IMR-90 (cell line): ENCODE data around the gene ETV6. TPM values are rescaled to one million over a fixed set of nuclear protein-coding genes. Genes with fewer than 3 reads are reported as not detected.

Experiments used
- ATAC-seq: fragments of 200-7000 bp; cut with Tn5 transposase; 2 replicates; pipeline ENCODE4 v1.9.1; 2020; ENCODE audit warnings: low read depth, mild to moderate bottlenecking, moderate library complexity
- BruUV-seq: library from RNA; stranded (reverse); fragments of 400-500 nt; replicated peaks from 2 replicates; lab custom pipeline; 2021; lab: Mats Ljungman, UMichigan
- CTCF ChIA-PET: fragments of 300-600 bp; formaldehyde crosslinking; extraction: SDS; loops from one replicate; lab custom pipeline; 2021; ENCODE audit warnings: antibody characterized with exemption; lab: Yijun Ruan, JAX
- POLR2A ChIA-PET: fragments of 300-600 bp; sonication (Branson Sonifier 250); formaldehyde crosslinking; loops from one replicate; lab custom pipeline; 2022; ENCODE audit warnings: antibody characterized with exemption; ENCODE audit not compliant: unreplicated experiment; lab: Charles Lee
- DNase-seq: peaks from one replicate; pipeline ENCODE4 v3.0.0; 2013
- H2AFZ ChIP-seq: replicated peaks from 2 replicates; pipeline ENCODE3; 2013; ENCODE audit warnings: low read length, mild to moderate bottlenecking; ENCODE audit not compliant: poor library complexity
- H2AK5ac ChIP-seq: 2 replicates; pipeline ENCODE4 v1.6.1; 2013; ENCODE audit warnings: low read depth, low read length, inconsistent platforms
- H2AK9ac ChIP-seq: replicated peaks from 2 replicates; pipeline ENCODE3; 2013; ENCODE audit warnings: mild to moderate bottlenecking, low read depth, low read length, moderate library complexity; ENCODE audit not compliant: poor library complexity
- H2BK120ac ChIP-seq: 2 replicates; pipeline ENCODE4 v1.6.1; 2013; ENCODE audit warnings: low read depth, low read length, inconsistent platforms
- H2BK15ac ChIP-seq: 3 replicates; pipeline ENCODE4 v1.6.1; 2013; ENCODE audit warnings: low read depth, low read length, inconsistent platforms
- H2BK20ac ChIP-seq: 2 replicates; pipeline ENCODE4 v1.6.1; 2013; ENCODE audit warnings: low read depth, mild to moderate bottlenecking, inconsistent platforms, low read length, moderate library complexity
- H2BK5ac ChIP-seq: 2 replicates; pipeline ENCODE4 v1.6.1; 2013; ENCODE audit warnings: mild to moderate bottlenecking, low read depth, low read length, inconsistent platforms; ENCODE audit not compliant: poor library complexity, severe bottlenecking
- H3K14ac ChIP-seq: replicated peaks from 2 replicates; pipeline ENCODE4 v1.6.1; 2013; ENCODE audit warnings: low read depth, low read length, inconsistent platforms
- H3K18ac ChIP-seq: 2 replicates; pipeline ENCODE4 v1.6.1; 2013; ENCODE audit warnings: low read depth, low read length, control low read depth
- H3K23ac ChIP-seq: 2 replicates; pipeline ENCODE4 v1.6.1; 2013; ENCODE audit warnings: low read depth, low read length, inconsistent platforms
- H3K27ac ChIP-seq: 2 replicates; pipeline ENCODE4 v1.5.1; 2013; ENCODE audit warnings: mild to moderate bottlenecking, control low read depth, low read length; ENCODE audit not compliant: insufficient read depth
- H3K27me3 ChIP-seq: 2 replicates; pipeline ENCODE4 v1.6.1; 2013; ENCODE audit warnings: low read length; ENCODE audit not compliant: control insufficient read depth, insufficient read depth
- H3K36me3 ChIP-seq: 2 replicates; pipeline ENCODE4 v1.6.1; 2013; ENCODE audit warnings: low read length, mixed read lengths; ENCODE audit not compliant: control insufficient read depth, insufficient read depth
- H3K4ac ChIP-seq: 2 replicates; pipeline ENCODE4 v1.6.1; 2013; ENCODE audit warnings: low read depth, low read length, inconsistent platforms
- H3K4me1 ChIP-seq: 2 replicates; pipeline ENCODE4 v1.6.1; 2013; ENCODE audit warnings: low read length, mixed read lengths; ENCODE audit not compliant: control insufficient read depth, insufficient read depth
- H3K4me2 ChIP-seq: 2 replicates; pipeline ENCODE4 v1.6.1; 2013; ENCODE audit warnings: low read depth, mild to moderate bottlenecking, control low read depth, low read length, moderate library complexity
- H3K4me3 ChIP-seq: 2 replicates; pipeline ENCODE4 v1.5.1; 2013; ENCODE audit warnings: low read depth, mild to moderate bottlenecking, control low read depth, low read length, moderate library complexity; ENCODE audit not compliant: insufficient read depth
- H3K56ac ChIP-seq: 2 replicates; pipeline ENCODE4 v1.6.1; 2013; ENCODE audit warnings: low read length, inconsistent platforms; ENCODE audit not compliant: insufficient read depth; ENCODE audit errors: extremely low read depth
- H3K79me1 ChIP-seq, 2 experiments: 2 replicates each; pipeline ENCODE4 v1.6.1; 2013; ENCODE audit warnings: low read length in 2 of 2, inconsistent platforms in 1 of 2, low read depth in 1 of 2
- H3K9ac ChIP-seq: 2 replicates; pipeline ENCODE4 v1.6.1; 2013; ENCODE audit warnings: low read depth, low read length, control low read depth
- H3K9me1 ChIP-seq: 2 replicates; pipeline ENCODE4 v1.6.1; 2013; ENCODE audit warnings: low read length, inconsistent platforms; ENCODE audit not compliant: insufficient read depth
- H3K9me3 ChIP-seq: 2 replicates; pipeline ENCODE4 v1.6.1; 2013; ENCODE audit warnings: low read length; ENCODE audit not compliant: control insufficient read depth, insufficient read depth
- H4K20me1 ChIP-seq: 2 replicates; pipeline ENCODE4 v1.6.1; 2013; ENCODE audit warnings: low read length, inconsistent platforms; ENCODE audit not compliant: insufficient read depth
- H4K5ac ChIP-seq: 2 replicates; pipeline ENCODE4 v1.6.1; 2013; ENCODE audit warnings: mild to moderate bottlenecking, low read depth, low read length, control low read depth
- H4K8ac ChIP-seq, 2 experiments: 2 replicates each; pipeline ENCODE4 v1.6.1; 2013; ENCODE audit warnings: low read depth in 2 of 2, low read length in 2 of 2, control low read depth in 1 of 2, inconsistent platforms in 1 of 2
- H4K91ac ChIP-seq: 2 replicates; pipeline ENCODE4 v1.6.1; 2013; ENCODE audit warnings: low read depth, low read length, inconsistent platforms; ENCODE audit not compliant: insufficient read depth
- BHLHE40 ChIP-seq: fragments of 150-350 bp; IDR thresholded peaks from 2 replicates; pipeline ENCODE4 v1.6.1; 2016; ENCODE audit warnings: mild to moderate bottlenecking, low read depth, low read length
- MAFK ChIP-seq: IDR thresholded peaks from 2 replicates; pipeline ENCODE4 v1.6.1; 2012; ENCODE audit warnings: low read depth, low read length, improper control_type of control experiment
- MXI1 ChIP-seq: IDR thresholded peaks from 2 replicates; pipeline ENCODE4 v1.6.1; 2012; ENCODE audit warnings: low read depth, mild to moderate bottlenecking, low read length, moderate library complexity, borderline replicate concordance
- NFE2L2 ChIP-seq: fragments of 150-350 bp; IDR thresholded peaks from 2 replicates; pipeline ENCODE4 v1.6.1; 2016; ENCODE audit warnings: low read depth, mild to moderate bottlenecking, low read length
- RAD21 ChIP-seq: IDR thresholded peaks from 2 replicates; pipeline ENCODE4 v1.6.1; 2012; ENCODE audit warnings: low read length, improper control_type of control experiment
- RCOR1 ChIP-seq: IDR thresholded peaks from 2 replicates; pipeline ENCODE4 v1.6.1; 2012; ENCODE audit warnings: mild to moderate bottlenecking, low read length, improper control_type of control experiment; ENCODE audit not compliant: insufficient replicate concordance
- SMC3 ChIP-seq: fragments of 150-350 bp; IDR thresholded peaks from 2 replicates; pipeline ENCODE4 v1.6.1; 2016; ENCODE audit warnings: low read depth, mild to moderate bottlenecking, antibody characterized with exemption, low read length, moderate library complexity
- WGBS, 2 experiments: methylation state at CpG; one replicate each; pipeline versions ENCODE4 v1.1.5 to v1.1.7; 2013; ENCODE audit warnings: missing lambda C conversion rate in 2 of 2; ENCODE audit not compliant: insufficient read length in 1 of 2; ENCODE audit errors: extremely low coverage in 2 of 2; 5-methylcytosine and 5-hydroxymethylcytosine counted together
- dilution Hi-C: fragments of 300-500 bp; cut with HindIII; formaldehyde crosslinking; loops from one replicate; pipeline ENCODE4 v1.14.3; 2018; ENCODE audit warnings: low sequenced_read_pairs; ENCODE audit not compliant: unreplicated experiment
- in situ Hi-C: fragments of 300-500 bp; cut with MboI; formaldehyde crosslinking; loops from 3 replicates; pipeline ENCODE4 v1.14.3; 2019; ENCODE audit warnings: low sequenced_read_pairs, inconsistent platforms, mixed read lengths
- intact Hi-C: fragments of 100-400 bp; cut with micrococcal nuclease; formaldehyde crosslinking; loops from 2 replicates; pipeline ENCODE4 v1.10.0; 2022
- polyA plus RNA-seq, 3 experiments: library from polyadenylated mRNA; depleted of rRNA; stranded (reverse); fragments of >200 nt; gene quantifications; 2 replicates each; pipeline ENCODE4 v1.2.3, GENCODE V29; 2012; ENCODE audit warnings: low replicate concordance in 1 of 3
- total RNA-seq: library from RNA; depleted of rRNA; stranded (reverse); fragments of >200 nt; gene quantifications from 2 replicates; pipeline ENCODE4 v1.2.3, GENCODE V29; 2012
- TF ChIP-seq, protein P1 (sequence below): conservative IDR thresholded peaks from 2 replicates; pipeline ENCODE4 v1.5.1; 2012; ENCODE audit warnings: mild to moderate bottlenecking, low read depth, low read length, improper control_type of control experiment

The ETV6 gene
- total and polyA plus RNA-seq, 2 of the 4 experiments (the other 2 are of a cell fraction): 8.4 to 9.9 TPM

DNA sequence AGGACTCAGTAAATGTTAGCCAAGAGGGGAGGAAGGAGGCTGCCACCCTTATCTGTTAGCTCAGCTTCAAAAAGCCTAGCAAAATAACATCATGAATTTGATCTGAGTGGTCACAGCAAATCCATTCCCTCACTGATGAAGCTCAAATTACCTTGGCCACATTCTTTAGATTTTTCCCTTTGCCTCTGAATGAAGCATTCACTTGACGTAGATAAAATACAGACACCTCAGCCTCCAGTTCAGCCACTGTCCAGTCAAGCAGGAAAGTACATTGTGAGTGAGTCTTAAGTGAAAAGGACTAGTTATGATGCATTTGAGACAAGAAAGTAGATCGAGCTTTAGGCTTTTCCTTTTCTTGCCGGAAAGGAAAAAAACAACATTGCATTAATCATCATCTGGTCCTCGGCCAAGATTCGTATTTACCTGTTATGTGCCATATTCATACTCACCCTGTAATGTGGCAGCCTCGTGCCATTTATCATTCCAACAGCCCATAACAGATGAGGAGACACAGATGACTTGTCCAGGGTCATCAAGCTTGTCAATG lies 146.5 kb downstream of the ETV6 start:
- Histone ChIP-seq H3K9me3 (no peaks in the 10 kb centered on the region), H2AK9ac (no peak overlapping the region), H4K91ac (peak overlapping the region; percentile 93), H3K4me1 (peaks cover 42% of the 10 kb centered on the region), H4K5ac (peak overlapping the region; percentile 92), H2BK5ac (peak overlapping the region; percentile 93), H2AFZ (no peak overlapping the region), H2BK20ac (peak overlapping the region; percentile 97), H2BK120ac (peak overlapping the region; percentile 97), H2BK15ac (peak overlapping the region; percentile 97; the same call in 2 of the 3 replicates), H3K27me3 (no peaks in the 10 kb centered on the region), H3K4me3 (no peak overlapping the region), H3K56ac (peak overlapping the region; percentile 45), H3K18ac (peak overlapping the region; percentile 94), H4K8ac (peak overlapping the region; percentile 91 to 96), H3K23ac (peak overlapping the region; percentile 32), H3K4ac (peak overlapping the region; percentile 92), H2AK5ac (peak overlapping the region; percentile 95), H3K14ac (peak overlapping the region; percentile 78), H3K9ac (peak overlapping the region; percentile 16; the same call in 1 of the 2 replicates), H3K9me1 (peaks cover 47% of the 10 kb centered on the region), H3K4me2 (peak overlapping the region; percentile 43; the same call in 1 of the 2 replicates), H3K79me1 (peaks cover 35 to 74% of the 10 kb centered on the region in 2 experiments), H4K20me1 (peaks cover 3% of the 10 kb centered on the region; the same call in 1 of the 2 replicates), H3K36me3 (no peaks in the 10 kb centered on the region), H3K27ac (peak overlapping the region; percentile 98)
- DNase-seq (peak; percentile 91), ATAC-seq (peak; percentile 31)
- ChIA-PET POLR2A (interaction anchor here (0.6 kb wide), 1 partner anchor 157 kb away, joined by 3 read pairs; no protein-coding TSS in a partner anchor), CTCF (no interaction called here)
- dilution Hi-C loops (no loop called here), in situ Hi-C loops (no loop called here), intact Hi-C loops (loop anchor here (2.0 to 5.0 kb wide), 2 partner anchors 75 to 236 kb away; no protein-coding TSS in a partner anchor)
- BruUV-seq: no TSS peak
- WGBS, 2 experiments: no CpG with 5 or more reads among the region's 6 CpGs
- TF ChIP-seq BHLHE40 (no peak), MXI1 (no peak), SMC3 (no peak), RCOR1 (no peak), RAD21 (no peak; the same call in 1 of the 2 replicates), NFE2L2 (no peak), MAFK (no peak)
- TF ChIP-seq, protein P1, sequence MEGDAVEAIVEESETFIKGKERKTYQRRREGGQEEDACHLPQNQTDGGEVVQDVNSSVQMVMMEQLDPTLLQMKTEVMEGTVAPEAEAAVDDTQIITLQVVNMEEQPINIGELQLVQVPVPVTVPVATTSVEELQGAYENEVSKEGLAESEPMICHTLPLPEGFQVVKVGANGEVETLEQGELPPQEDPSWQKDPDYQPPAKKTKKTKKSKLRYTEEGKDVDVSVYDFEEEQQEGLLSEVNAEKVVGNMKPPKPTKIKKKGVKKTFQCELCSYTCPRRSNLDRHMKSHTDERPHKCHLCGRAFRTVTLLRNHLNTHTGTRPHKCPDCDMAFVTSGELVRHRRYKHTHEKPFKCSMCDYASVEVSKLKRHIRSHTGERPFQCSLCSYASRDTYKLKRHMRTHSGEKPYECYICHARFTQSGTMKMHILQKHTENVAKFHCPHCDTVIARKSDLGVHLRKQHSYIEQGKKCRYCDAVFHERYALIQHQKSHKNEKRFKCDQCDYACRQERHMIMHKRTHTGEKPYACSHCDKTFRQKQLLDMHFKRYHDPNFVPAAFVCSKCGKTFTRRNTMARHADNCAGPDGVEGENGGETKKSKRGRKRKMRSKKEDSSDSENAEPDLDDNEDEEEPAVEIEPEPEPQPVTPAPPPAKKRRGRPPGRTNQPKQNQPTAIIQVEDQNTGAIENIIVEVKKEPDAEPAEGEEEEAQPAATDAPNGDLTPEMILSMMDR: no peak
